WI38 (cell line): ENCODE data around the gene MAMLD1.

Experiments
- H3K4me3 ChIP-seq: 2 replicates; pipeline ENCODE4 v1.5.1; 2011; ENCODE audit warnings: low read depth, mild to moderate bottlenecking, control low read depth, low read length
- CTCF ChIP-seq: IDR thresholded peaks from 2 replicates; pipeline ENCODE4 v1.5.1; 2012; ENCODE audit warnings: low read depth, mild to moderate bottlenecking, control low read depth, low read length

MAMLD1 gene

GRCh38 chrX:150414228-150414627, 51.1 kb downstream of the MAMLD1 start:
- no peak for TF ChIP-seq CTCF
- no peak overlapping the region for H3K4me3 ChIP-seq

- no peak for TF ChIP-seq CTCF
These were observed 53.4 kb downstream of the MAMLD1 start for GRCh38 chrX:150416469-150416868.

GRCh38 chrX:150421816-150422215, 58.7 kb downstream of the MAMLD1 start:
- no peak overlapping the region for H3K4me3 ChIP-seq

More at GRCh38 chrX:150416469-150416868, 53.4 kb downstream of the MAMLD1 start:
- no peak overlapping the region for H3K4me3 ChIP-seq

GRCh38 chrX:150429594-150429993, 66.5 kb downstream of the MAMLD1 start:
- TF ChIP-seq CTCF, result no peak
- H3K4me3 ChIP-seq, result no peak overlapping the region

More at GRCh38 chrX:150421816-150422215, 58.7 kb downstream of the MAMLD1 start:
- TF ChIP-seq CTCF, result no peak

- no peak for TF ChIP-seq CTCF
- no peak overlapping the region for H3K4me3 ChIP-seq
These were observed 73.1 kb downstream of the MAMLD1 start for GRCh38 chrX:150436195-150436594.

GRCh38 chrX:150438165-150438564, 75.0 kb downstream of the MAMLD1 start:
- TF ChIP-seq CTCF, result no peak
- no peak overlapping the region for H3K4me3 ChIP-seq

GRCh38 chrX:150446151-150446550, 83.0 kb downstream of the MAMLD1 start:
- H3K4me3 ChIP-seq, result no peak overlapping the region
- no peak for TF ChIP-seq CTCF
